HL-60/S4 treated with retinoic acid at 250 ng/mL for 4 days and 3 days (cell line): Measurements from ENCODE around the gene TCOF1.

Source experiments
- in situ Hi-C: fragments of 300-500 bp; cut with MboI; formaldehyde crosslinking; loops from 2 replicates; pipeline ENCODE4 v1.7.0; 2022; ENCODE audit warnings: low sequenced_read_pairs

TCOF1 gene

GRCh38 chr5:150357326-150358260 lies at the start of gene TCOF1:
TCOF1 (plus strand) TSS chr5:150357697; CDS start chr5:150357747, 50 bp downstream.
- in situ Hi-C loops = no loop called here

GRCh38 chr5:150309101-150309885 lies 48.2 kb upstream of the TCOF1 start:
- in situ Hi-C loops = no loop called here

GRCh38 chr5:150309886-150310239 lies 47.6 kb upstream of the TCOF1 start:
- in situ Hi-C loops = no loop called here

GRCh38 chr5:150310246-150310645 lies 47.3 kb upstream of the TCOF1 start:
- in situ Hi-C loops = no loop called here

- in situ Hi-C loops = no loop called here
Measured at GRCh38 chr5:150311015-150311692, 46.3 kb upstream of the TCOF1 start.

GRCh38 chr5:150312518-150312917 lies 45.0 kb upstream of the TCOF1 start:
- in situ Hi-C loops = no loop called here

GRCh38 chr5:150313501-150313900 lies 44.0 kb upstream of the TCOF1 start:
- in situ Hi-C loops = no loop called here

- in situ Hi-C loops = no loop called here
Measured at GRCh38 chr5:150313921-150314716, 43.4 kb upstream of the TCOF1 start.

- in situ Hi-C loops = no loop called here
Measured at GRCh38 chr5:150315245-150315644, 42.3 kb upstream of the TCOF1 start.

- in situ Hi-C loops = no loop called here
Measured at GRCh38 chr5:150316320-150316719, 41.2 kb upstream of the TCOF1 start.

GRCh38 chr5:150317048-150318003 lies 40.2 kb upstream of the TCOF1 start:
- in situ Hi-C loops = no loop called here

GRCh38 chr5:150318613-150319483 lies 38.6 kb upstream of the TCOF1 start:
- in situ Hi-C loops = no loop called here

GRCh38 chr5:150319484-150319790 lies 38.1 kb upstream of the TCOF1 start:
- in situ Hi-C loops = no loop called here

- in situ Hi-C loops = no loop called here
Measured at GRCh38 chr5:150320044-150320613, 37.4 kb upstream of the TCOF1 start.

GRCh38 chr5:150321211-150321610 lies 36.3 kb upstream of the TCOF1 start:
- in situ Hi-C loops = no loop called here

GRCh38 chr5:150321784-150322183 lies 35.7 kb upstream of the TCOF1 start:
- in situ Hi-C loops = no loop called here

GRCh38 chr5:150322202-150322601 lies 35.3 kb upstream of the TCOF1 start:
- in situ Hi-C loops = no loop called here

GRCh38 chr5:150323092-150323491 lies 34.4 kb upstream of the TCOF1 start:
- in situ Hi-C loops = no loop called here
